H54 (cell line): ENCODE data around the gene LRRN2.
A peak's percentile ranks its signal among the peaks of the same experiment; 100 is the strongest.
"Not testable (repeated sequence)": the region's sequence is repeated elsewhere in the genome, so short reads cannot be mapped to it uniquely, and the experiment has no call there.

Source experiments
- DNase-seq: peaks from one replicate; pipeline ENCODE4 v3.0.0; 2011; ENCODE audit warnings: low spot score, mixed read lengths; ENCODE audit not compliant: insufficient read length
- FAIRE-seq: peaks from 3 replicates; lab custom pipeline; 2011; peaks lifted over from hg19 to GRCh38; lab: Jason Lieb, UNC
- POLR2A ChIP-seq: IDR thresholded peaks from 2 replicates; pipeline ENCODE4 v1.6.1; 2011; ENCODE audit warnings: low read depth, mild to moderate bottlenecking, low read length

LRRN2 gene

DNA sequence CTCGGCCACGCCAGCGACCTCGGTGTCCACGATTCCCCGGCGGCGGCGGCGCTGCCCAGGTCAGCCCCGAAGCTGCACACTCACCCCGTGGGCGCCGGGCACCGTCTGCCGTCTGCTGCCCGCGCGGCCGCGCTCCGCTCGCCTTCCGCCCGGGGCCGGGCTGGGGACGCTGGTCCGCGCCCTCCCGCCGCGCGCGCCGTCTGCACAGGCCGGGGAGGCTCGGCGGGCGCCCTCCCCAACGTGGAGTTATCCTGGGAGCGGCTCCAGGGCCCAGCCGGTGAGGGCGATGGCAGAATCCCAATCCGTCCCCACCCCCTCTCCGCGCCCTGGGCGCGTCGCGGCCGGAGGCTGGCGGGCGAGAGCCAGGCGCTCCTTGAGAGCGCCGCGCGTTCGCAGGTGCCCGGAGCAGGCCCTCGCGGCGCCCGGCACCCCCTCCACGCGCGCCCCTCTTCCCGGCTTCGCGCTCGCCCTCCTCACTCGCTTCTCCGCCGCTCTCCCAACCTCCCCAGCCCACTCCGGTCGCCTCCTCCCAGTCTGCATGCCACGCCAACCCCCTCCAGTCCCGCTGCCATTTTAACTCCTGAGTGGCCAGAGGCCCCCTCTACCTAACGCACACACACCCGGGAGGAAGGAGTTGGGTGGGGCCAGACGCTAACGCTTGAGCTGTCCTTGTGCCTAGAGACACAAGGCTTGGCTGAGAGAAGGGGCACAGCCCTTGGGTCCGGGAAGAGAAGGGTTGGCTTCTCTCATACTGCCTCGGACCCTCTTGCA lies at the start of gene LRRN2:
Gene LRRN2 (minus strand): TSS at position 503 of the 771 bp plus-strand sequence. CDS start 65,746 bp downstream, outside the sequence.
- TF ChIP-seq POLR2A: no peak
- FAIRE-seq (no peak), DNase-seq (no peak)

DNA sequence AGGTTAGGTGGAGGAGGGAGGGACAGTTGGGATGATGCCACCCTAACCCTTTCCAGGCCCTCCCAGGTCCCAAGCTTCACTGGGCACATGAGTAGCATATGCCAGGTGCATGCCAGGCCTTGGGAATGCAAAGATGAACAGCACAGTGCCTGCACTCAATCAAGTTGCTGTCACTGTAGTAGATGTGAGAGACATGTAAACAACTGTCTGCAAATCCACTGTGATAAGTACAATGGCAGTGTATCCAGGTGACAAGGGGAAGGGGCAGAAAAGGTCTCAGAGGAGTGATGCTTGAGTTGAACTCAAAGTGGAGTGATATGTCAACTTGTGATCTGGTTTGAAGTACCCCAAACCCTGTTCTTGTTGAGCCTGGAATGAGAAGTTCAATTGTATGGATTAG lies 49.5 kb upstream of the LRRN2 start:
- DNase-seq: no peak
- TF ChIP-seq POLR2A: no peak
- no peak for FAIRE-seq

DNA sequence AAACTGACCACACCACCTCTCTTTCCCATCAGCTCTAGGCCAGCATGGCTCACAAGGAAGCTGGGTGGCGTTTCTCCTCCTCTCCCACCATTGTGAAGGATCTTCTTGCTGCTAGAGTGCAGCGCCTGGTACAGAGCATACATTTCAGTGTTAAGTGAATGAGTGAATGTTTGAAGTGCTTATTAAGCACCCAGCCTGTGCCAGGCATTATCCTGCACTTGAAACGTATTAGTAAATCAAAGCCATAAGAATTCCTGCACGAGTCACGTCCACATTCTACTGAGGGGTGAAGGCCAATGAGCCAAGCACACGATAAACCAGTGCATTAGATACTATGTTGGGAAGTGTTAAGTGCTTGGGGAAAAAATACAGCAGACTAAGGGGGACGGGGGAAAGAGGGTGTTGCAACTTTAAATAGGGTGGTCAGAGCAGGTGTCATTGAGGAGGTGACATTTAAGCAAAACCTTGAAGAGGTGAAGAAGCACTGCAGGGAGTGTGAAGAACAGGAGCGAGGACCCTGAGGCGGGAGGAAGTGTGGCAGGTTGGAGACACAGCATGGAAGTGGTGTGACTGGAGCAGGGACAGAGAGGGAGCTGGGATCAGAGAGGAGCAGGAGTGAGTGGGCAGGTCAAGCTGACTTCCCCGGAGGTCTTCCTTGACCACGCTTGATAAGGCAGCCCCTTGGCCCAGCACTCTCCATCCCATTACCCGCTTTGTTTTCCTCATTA lies 48.5 kb upstream of the LRRN2 start:
- DNase-seq (no peak), FAIRE-seq (no peak)
- TF ChIP-seq POLR2A: no peak

DNA sequence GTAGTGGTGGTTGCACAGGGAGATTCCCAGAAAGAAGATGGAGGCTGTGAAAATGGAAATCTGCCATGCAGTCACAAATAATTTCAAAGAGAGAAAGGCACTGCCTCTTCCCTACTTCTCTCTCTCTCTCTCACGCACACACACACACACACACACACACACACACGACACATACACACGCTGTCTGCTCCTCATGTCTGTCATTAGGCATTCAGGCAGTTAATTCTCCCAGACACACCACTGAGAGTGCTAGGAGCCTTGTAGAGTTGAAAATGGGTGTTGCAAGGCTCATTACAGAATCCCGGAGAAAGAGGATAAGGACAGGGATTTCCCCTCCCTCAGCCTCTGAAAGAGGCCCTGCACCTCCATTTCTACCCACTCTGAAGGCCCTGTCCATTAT lies 47.8 kb upstream of the LRRN2 start:
- FAIRE-seq: no peak
- DNase-seq: no peak
- TF ChIP-seq POLR2A: no peak

DNA sequence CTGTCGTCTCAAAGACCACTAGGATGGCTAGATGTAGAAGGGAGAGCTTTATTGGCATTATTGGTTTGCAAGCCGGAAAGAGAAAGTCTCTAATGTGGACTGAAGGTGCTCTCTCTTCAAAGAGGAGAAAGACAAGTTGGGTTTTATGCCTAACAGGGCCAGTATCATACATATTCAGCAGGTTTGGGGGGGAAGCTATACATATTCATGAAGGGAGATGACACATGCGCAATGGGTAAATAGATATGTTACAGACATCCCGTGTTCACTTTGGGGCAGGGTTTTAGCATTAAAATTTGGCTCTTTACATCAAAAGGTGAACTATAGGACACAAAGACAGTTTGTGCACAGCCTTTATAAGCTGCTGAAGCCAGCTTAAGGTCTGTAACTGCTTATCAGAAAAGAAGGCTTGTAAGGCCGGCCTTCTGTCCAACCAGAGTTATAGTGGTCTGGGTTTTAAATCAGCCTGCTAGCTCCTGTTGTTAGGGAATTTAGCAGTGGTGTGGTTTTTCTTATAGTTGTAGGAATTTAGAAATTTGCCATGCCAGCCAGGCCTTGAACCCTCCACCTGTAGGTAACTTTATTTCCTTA lies 46.5 kb upstream of the LRRN2 start:
- DNase-seq (no peak), FAIRE-seq (no peak)
- no peak for TF ChIP-seq POLR2A

DNA sequence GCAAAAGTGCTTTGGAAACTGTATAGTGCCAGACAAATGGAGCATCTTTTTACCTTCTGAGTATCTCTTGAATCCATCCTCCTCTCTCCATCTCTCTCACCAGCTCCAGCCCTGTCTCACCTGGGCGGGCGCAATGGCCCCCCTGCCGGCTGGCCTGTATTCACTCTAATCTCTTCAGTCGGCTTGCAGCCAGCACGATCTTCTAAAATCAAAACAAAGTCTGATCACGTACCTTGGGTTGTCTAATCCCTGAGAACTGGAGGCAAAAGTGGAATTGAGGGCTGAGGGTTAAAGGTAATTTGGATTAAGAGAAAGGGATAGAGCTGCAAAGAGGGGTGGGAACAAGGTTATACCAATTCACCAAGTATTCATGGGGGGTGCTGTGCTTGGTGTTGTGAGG lies 46.0 kb upstream of the LRRN2 start:
- FAIRE-seq (no peak), DNase-seq (no peak)

DNA sequence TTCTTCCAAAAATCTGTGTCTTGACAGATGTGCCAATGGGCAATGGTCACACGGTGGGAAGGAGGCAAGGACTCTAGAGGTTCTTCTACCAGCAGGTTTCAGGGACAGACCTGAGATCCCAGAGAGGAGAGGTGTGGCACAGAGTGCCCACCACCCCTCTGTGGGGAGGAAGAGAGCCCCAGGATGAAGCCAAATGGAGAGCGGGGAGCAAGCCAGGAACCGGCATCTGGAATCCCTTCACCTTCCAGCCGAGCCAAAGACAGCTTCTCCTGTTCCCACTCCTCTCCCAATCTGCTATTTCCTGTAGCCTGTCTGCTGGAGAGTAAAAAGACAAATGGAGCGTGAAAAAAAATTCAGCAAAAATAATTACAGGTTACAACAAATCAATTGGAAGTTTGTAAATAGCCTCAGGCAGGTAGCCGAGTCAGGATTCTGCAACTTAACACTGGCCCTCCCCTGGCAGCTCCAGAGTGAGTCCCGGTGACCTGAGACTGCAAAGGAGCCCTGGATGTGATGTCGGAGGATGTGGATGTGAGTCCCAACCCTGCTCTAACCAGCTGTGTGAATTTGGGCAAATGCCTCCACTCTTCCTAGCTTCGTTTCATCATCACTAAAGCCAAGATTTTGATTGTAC lies 45.4 kb upstream of the LRRN2 start:
- FAIRE-seq (no peak), DNase-seq (no peak)

More for the DNA sequence above, 46.0 kb upstream of the LRRN2 start:
- no peak for TF ChIP-seq POLR2A

DNA sequence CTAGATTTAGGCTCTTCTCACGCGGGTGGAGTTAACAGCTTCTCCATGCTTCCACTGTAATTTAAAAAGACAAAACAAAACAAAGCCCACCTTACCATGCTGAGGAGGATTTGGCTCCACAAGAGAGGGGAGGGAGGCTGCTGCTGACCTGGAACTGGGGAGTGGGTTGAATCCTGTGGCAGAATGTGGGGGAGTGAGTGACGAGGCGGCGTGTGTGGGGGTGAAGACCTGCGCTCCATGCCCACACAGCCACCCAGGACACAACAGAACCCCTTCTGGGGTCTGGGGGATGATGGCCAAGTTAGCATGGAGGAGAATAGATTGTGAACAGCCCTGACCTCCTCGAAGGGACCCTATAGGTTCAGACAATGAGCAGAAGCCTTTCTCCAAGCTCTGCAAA lies 44.0 kb upstream of the LRRN2 start:
- no peak for TF ChIP-seq POLR2A
- DNase-seq: no peak
- no peak for FAIRE-seq

More for the DNA sequence above, 45.4 kb upstream of the LRRN2 start:
- TF ChIP-seq POLR2A: no peak

DNA sequence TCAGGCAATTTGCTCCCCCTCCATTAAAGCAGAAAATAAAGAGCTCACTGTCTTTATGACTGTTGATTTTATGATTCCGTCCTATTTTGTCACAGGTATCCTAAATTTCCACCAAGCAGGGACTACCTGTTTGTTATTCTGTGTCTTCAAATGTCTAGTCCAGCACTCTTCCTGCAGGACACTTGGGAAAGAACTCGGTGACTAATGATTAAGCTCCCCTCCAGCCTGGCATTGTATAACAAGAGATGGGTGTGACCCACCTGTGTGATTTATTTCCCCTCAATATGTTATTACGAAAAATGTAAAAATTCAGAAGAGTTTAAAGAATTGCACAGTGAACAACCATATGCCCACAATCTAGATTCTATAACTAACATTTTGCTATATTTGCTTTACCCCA lies 42.9 kb upstream of the LRRN2 start:
- no peak for TF ChIP-seq POLR2A
- FAIRE-seq (no peak), DNase-seq (no peak)

DNA sequence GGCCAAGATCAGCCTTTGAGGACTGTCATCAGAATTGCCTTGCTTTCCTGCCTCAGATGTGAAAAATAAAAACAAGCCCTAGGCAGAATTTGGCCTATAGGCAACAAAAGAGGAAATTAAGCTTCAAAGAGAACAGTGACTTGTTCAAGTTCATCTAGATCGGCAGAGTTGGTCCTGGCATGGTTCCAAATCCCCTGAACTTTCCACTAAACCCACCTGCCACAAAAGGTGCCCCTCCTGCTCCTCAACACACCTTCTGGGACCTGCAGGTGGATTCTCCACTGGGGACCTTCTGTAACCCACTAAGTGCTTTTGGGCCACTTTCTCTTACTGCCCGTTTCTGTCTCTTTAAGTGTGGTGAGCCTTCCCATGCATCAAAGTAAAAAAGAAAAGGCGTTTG lies 42.5 kb upstream of the LRRN2 start:
- FAIRE-seq: no peak
- no peak for DNase-seq
- TF ChIP-seq POLR2A: no peak

DNA sequence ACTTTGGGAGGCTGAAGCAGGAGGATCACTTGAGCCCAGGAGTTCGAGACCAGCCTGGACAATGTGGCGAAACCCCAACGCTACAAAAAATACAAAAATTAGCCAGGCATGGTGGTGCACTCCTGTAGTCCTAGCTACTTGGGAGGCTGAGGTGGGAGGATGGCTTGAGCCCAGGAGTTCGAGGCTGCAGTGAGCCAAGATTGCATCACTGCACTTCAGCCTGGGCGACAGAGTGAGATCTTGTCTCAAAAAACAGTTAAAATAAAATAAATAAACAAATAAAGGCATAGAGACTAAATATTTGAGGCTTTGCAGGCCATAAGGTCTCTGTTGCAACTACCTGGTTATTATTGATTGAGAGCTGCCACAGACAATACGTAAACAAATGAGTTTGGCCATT lies 41.9 kb upstream of the LRRN2 start:
- FAIRE-seq, DNase-seq: not testable (repeated sequence)

DNA sequence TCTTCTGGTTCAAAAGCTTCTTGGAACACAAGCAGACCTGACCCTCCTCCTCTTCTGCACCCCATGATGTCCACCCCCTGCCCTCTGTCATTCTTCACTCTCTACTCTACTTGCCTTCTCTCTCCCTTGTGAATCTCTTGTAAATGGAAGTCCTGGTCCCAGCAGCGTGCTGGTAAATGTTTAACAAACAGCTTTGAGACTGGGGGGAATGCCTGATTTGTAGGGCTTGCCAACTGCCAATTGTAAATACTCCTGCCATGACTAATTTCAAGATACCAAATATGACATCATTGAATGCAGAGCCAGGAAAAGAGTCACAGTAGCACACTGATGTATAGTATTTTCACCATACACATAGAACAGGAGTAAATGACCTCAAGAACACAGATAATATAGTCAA lies 40.9 kb upstream of the LRRN2 start:
- no peak for TF ChIP-seq POLR2A
- DNase-seq: peak; percentile 25
- no peak for FAIRE-seq

DNA sequence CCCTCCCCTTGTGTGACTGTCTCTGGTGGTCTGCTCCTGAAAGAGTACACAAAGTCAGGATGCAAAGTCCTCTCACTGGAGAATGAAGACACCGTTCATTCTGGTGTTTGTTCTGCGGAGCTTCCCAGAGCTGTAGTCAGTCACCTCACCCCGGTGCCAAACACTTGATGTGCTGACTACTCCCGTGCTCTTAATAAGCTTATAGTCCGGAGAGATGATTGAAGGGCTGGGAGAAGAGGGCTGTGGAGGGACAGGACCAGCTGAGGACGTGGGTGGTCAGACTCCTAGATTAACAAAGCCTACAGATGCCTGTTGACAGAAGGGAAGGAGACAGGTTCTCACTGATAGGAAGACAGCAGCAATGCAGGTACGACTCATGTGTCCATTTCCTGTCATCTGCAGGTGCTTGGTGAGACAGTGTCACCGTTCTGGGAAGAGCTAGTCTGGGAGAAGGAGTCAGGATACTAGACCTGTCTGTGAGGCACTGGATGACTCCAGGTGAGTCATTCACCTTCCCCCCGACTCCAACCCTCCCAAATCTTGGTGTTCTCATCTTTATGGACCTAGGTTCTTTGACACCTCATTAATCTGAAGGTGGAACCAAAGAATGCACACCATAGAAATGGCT lies 40.4 kb upstream of the LRRN2 start:
- DNase-seq: no peak
- no peak for FAIRE-seq
- TF ChIP-seq POLR2A: no peak
